ENCODE measurements around the gene CLCN4.

The CLCN4 gene

GRCh38 chrX:10195425-10195824 lies 38.6 kb downstream of the CLCN4 start:
- Histone ChIP-seq H3K27ac (ENCODE audit: extremely low read depth, low read depth, low read length) (no peak overlapping the region), H3K4me1 (ENCODE audit: control insufficient read depth, insufficient read depth, low read length) (no peaks in the 10 kb centered on the region), H3K36me3 (ENCODE audit: control insufficient read depth in 2 of 2, insufficient read depth in 1 of 2, low read length in 2 of 2) (peaks cover 0 to 26% of the 10 kb centered on the region in 2 experiments; a peak in 1 of 3 replicates), H3K4me3 (ENCODE audit: low read depth, low read length) (no peak overlapping the region), H3K9me3 (ENCODE audit: control insufficient read depth, insufficient read depth, low read depth, low read length) (no peaks in the 10 kb centered on the region)
- CTCF ChIA-PET: interaction anchor here (0.7 to 1.0 kb wide), 2 partner anchors 499 to 941 kb away, joined by 3 to 4 read pairs; no protein-coding TSS in a partner anchor
- no peak for TF ChIP-seq ZNF140 (tag by site-specific recombination; IDR thresholded peaks at IDR 0.05)
- TF ChIP-seq ZNF610 (tag by site-specific recombination; IDR thresholded peaks at IDR 0.05; ENCODE audit: borderline replicate concordance): no peak
- no peak for TF ChIP-seq ZBTB10 (tag by site-specific recombination; IDR thresholded peaks at IDR 0.05)
- TF ChIP-seq ZNF324 (tag by site-specific recombination; IDR thresholded peaks at IDR 0.05): no peak
- TF ChIP-seq REST (tag by site-specific recombination; IDR thresholded peaks at IDR 0.05): no peak
- TF ChIP-seq ZNF391 (tag by site-specific recombination; IDR thresholded peaks at IDR 0.05; ENCODE audit: borderline replicate concordance, low read depth): no peak
- TF ChIP-seq ZNF266 (tag by site-specific recombination; IDR thresholded peaks at IDR 0.05; ENCODE audit: low read depth): no peak
- TF ChIP-seq WT1 (tag by site-specific recombination; IDR thresholded peaks at IDR 0.05): no peak
- TF ChIP-seq ZFP37 (tag by site-specific recombination; IDR thresholded peaks at IDR 0.05): no peak
- no peak for TF ChIP-seq ZNF311 (tag by site-specific recombination; IDR thresholded peaks at IDR 0.05; ENCODE audit: borderline replicate concordance)
- no peak for TF ChIP-seq ZNF701 (tag by site-specific recombination; IDR thresholded peaks at IDR 0.05)
- no peak for TF ChIP-seq ZNF692 (tag by site-specific recombination; IDR thresholded peaks at IDR 0.05)
- POLR2A ChIA-PET: no interaction called here

GRCh38 chrX:10195947-10196346 lies 39.2 kb downstream of the CLCN4 start:
- H3K9me3 ChIP-seq (ENCODE audit: control insufficient read depth, insufficient read depth, low read depth, low read length): no peaks in the 10 kb centered on the region
- POLR2A ChIA-PET: no interaction called here
- CTCF ChIA-PET: interaction anchor here (0.6 to 1.0 kb wide), 2 partner anchors 88 to 941 kb away, joined by 3 to 4 read pairs; no protein-coding TSS in a partner anchor
- H3K4me1 ChIP-seq (ENCODE audit: control insufficient read depth, insufficient read depth, low read length): no peaks in the 10 kb centered on the region
- H3K4me3 ChIP-seq (ENCODE audit: low read depth, low read length): no peak overlapping the region
- TF ChIP-seq ZNF140 (tag by site-specific recombination; IDR thresholded peaks at IDR 0.05): no peak
- TF ChIP-seq INSM2 (tag by site-specific recombination; IDR thresholded peaks at IDR 0.05): no peak
- no peak for TF ChIP-seq ZNF121 (tag by site-specific recombination; IDR thresholded peaks at IDR 0.05)
- TF ChIP-seq ZNF266 (tag by site-specific recombination; IDR thresholded peaks at IDR 0.05; ENCODE audit: low read depth): no peak
- no peak for TF ChIP-seq HOXA7 (CRISPR knock-in tag; IDR thresholded peaks at IDR 0.05; ENCODE audit: borderline replicate concordance)
- no peak for TF ChIP-seq ZNF658 (tag by site-specific recombination; IDR thresholded peaks at IDR 0.05)
- TF ChIP-seq ZNF239 (tag by site-specific recombination; IDR thresholded peaks at IDR 0.05): no peak
- TF ChIP-seq ZFHX2 (tag by site-specific recombination; conservative IDR thresholded peaks at IDR 0.05): no peak
- TF ChIP-seq TCF7L2 (IDR thresholded peaks at IDR 0.05; ENCODE audit: borderline replicate concordance, low read depth, low read length): no peak
- no peak for TF ChIP-seq ZNF585B (tag by site-specific recombination; IDR thresholded peaks at IDR 0.05)
- TF ChIP-seq ZNF398 (tag by site-specific recombination; IDR thresholded peaks at IDR 0.05): no peak
- no peak overlapping the region for H3K27ac ChIP-seq (ENCODE audit: extremely low read depth, low read depth, low read length)
- H3K36me3 ChIP-seq (ENCODE audit: control insufficient read depth in 2 of 2, insufficient read depth in 1 of 2, low read length in 2 of 2): peaks cover 0 to 26% of the 10 kb centered on the region in 2 experiments; a peak in 1 of 3 replicates

All from HEK293 (cell line).